HUES6 (cell line): ENCODE measurements around the gene MIER1.

Experiments used
- H3K27ac ChIP-seq: 2 replicates; pipeline ENCODE4 v1.7.0; 2013; ENCODE audit warnings: low read depth, mild to moderate bottlenecking, low read length, inconsistent platforms
- H3K27me3 ChIP-seq: 2 replicates; pipeline ENCODE4 v1.6.1; 2013; ENCODE audit warnings: low read length; ENCODE audit not compliant: control insufficient read depth, insufficient read depth
- H3K36me3 ChIP-seq: 2 replicates; pipeline ENCODE4 v1.6.1; 2013; ENCODE audit warnings: low read length; ENCODE audit not compliant: control insufficient read depth, insufficient read depth
- H3K4me1 ChIP-seq: 2 replicates; pipeline ENCODE4 v1.6.1; 2013; ENCODE audit warnings: low read length; ENCODE audit not compliant: control insufficient read depth, insufficient read depth
- H3K4me3 ChIP-seq: 2 replicates; pipeline ENCODE4 v1.5.1; 2013; ENCODE audit warnings: low read depth, low read length
- H3K9ac ChIP-seq: one replicate; pipeline ENCODE4 v1.6.1; 2013; ENCODE audit warnings: mild to moderate bottlenecking, low read length
- H3K9me3 ChIP-seq: 2 replicates; pipeline ENCODE4 v1.6.1; 2013; ENCODE audit warnings: low read depth, low read length; ENCODE audit not compliant: control insufficient read depth, insufficient read depth

Gene MIER1

DNA sequence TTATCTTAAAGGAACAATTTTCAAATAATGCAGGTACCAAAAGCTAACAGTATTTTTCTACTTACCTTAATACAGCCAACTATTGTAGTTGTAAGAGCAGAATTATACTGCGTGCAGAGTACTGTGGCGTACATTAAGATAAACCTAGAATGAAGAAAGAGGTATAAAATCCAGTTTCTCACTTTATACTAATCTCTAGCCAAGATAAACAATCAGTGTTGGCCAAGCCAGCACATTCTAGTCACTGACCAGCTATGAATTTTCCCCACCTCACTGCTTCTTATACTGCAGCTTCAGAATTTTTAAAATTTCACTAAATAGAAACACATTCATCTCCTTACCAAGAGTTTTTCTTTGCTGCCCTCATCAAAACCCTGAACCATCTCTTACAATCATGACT, 95.5 kb downstream of the MIER1 start:
- H3K27me3 ChIP-seq = no peaks in the 10 kb centered on the region; the same call in 1 of the 2 replicates
- peaks cover 52% of the 10 kb centered on the region for H3K4me1 ChIP-seq
- H3K9me3 ChIP-seq = no peaks in the 10 kb centered on the region
- H3K4me3 ChIP-seq = no peak overlapping the region
- peak overlapping the region; percentile 65; the same call in 1 of the 2 replicates for H3K27ac ChIP-seq
- H3K9ac ChIP-seq = peak overlapping the region; percentile 76
- peaks cover 4% of the 10 kb centered on the region; the same call in 1 of the 2 replicates for H3K36me3 ChIP-seq

DNA sequence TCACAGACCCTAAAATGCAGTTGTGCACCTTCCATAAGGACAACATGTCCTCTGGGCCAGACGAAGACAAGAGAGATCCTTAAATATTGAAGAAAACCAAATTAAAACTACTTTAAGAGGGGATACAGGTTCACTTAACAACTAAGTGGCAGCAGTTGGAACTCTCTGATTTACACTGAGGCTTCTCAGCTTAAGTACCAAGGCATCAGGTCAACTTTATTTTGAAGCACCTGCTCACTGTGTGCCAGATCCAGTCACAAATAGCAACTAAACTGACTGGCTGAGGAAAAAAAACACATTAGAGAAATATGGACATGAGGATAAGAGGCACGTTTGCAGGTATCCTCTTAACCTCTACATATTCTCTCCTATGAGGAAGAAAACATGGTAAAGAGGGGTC, 96.0 kb downstream of the MIER1 start:
- Histone ChIP-seq H3K9ac (peak overlapping the region; percentile 76), H3K4me3 (no peak overlapping the region), H3K27me3 (no peaks in the 10 kb centered on the region; the same call in 1 of the 2 replicates), H3K27ac (peak overlapping the region; percentile 65; the same call in 1 of the 2 replicates), H3K36me3 (peaks cover 4% of the 10 kb centered on the region; the same call in 1 of the 2 replicates), H3K4me1 (peaks cover 52% of the 10 kb centered on the region), H3K9me3 (no peaks in the 10 kb centered on the region)

DNA sequence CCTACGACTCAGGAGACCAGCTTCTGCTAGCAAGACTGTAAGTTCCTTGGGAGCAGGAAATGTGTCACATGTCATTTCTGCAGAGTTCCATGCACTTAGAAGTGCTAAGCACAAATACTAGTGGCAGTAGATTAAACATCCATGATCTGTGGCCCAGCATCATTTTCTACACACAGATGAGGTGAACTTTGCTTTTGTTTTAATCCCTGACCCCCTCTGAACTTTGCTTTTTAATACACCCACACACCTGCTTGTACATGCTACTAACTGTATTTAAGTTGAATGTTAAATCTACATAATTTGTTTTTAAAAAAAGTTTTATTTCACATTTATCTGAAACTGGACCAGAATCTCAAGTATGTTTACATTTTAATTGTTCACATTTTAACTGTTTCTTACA, 104.7 kb downstream of the MIER1 start:
- H3K9me3 ChIP-seq = no peaks in the 10 kb centered on the region
- H3K4me1 ChIP-seq = no peaks in the 10 kb centered on the region
- H3K27ac ChIP-seq = no peak overlapping the region
- no peak overlapping the region for H3K9ac ChIP-seq
- H3K4me3 ChIP-seq = no peak overlapping the region
- H3K27me3 ChIP-seq = no peaks in the 10 kb centered on the region
- peaks cover 6% of the 10 kb centered on the region; the same call in 1 of the 2 replicates for H3K36me3 ChIP-seq

DNA sequence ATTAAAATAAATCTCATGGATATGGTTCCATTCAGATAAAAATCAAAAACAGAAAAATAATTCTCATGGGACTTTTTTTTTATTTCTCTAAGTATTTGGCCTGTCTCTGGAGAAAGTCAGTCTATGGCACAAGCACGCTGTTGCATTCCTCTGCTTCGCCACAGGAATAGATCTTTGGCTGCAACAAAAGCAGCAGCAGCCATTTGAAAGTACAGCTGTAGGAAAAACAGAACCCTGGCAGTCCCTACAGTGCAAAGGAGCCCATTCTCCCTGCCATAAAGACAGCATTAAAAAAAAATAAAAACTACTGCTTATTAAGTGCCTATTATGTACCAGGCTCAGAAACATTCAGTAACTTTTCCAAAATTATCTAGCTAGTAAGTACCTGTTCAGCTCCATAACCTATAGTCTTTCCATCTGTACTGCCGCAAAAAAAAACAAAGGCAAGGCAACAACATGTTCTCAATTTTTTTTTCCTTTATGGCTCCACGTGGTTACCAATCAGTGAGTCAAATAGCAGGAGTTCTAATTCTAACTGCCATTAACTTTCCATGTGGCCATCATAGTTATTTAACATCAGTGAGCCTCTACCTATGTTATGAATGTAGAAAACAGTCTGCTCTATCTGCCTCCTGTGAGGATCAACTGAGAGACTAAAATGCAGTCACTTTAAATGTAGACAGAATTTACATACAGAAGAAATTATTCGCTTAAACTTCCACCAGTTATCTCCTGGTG, 106.5 kb downstream of the MIER1 start:
- Histone ChIP-seq H3K4me1 (no peaks in the 10 kb centered on the region), H3K4me3 (no peak overlapping the region), H3K9me3 (no peaks in the 10 kb centered on the region), H3K27ac (no peak overlapping the region), H3K9ac (no peak overlapping the region), H3K27me3 (no peaks in the 10 kb centered on the region), H3K36me3 (peaks cover 6% of the 10 kb centered on the region; the same call in 1 of the 2 replicates)

DNA sequence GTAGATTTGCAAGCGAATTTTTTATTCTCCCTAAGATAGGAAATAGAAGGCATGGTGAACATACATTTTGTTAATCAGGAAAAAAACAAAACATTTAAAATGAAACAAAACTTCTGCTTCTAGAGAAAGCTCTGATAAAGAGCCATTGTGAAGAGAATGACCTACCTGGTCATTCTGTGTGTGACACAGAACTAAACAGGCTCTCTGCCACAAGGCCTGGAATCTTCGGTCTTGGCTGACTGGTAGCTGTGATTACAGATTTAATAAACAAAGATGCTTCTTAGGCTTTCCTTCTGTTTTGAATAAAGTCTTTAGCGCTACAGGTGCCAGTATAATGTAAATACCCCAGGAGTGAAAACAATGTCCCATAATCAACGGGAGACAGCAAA, 107.1 kb downstream of the MIER1 start:
- Histone ChIP-seq H3K9me3 (no peaks in the 10 kb centered on the region), H3K4me1 (no peaks in the 10 kb centered on the region), H3K4me3 (no peak overlapping the region), H3K27me3 (no peaks in the 10 kb centered on the region), H3K27ac (no peak overlapping the region), H3K9ac (no peak overlapping the region), H3K36me3 (peaks cover 7% of the 10 kb centered on the region; the same call in 1 of the 2 replicates)
